DLD1 (cell line): ENCODE measurements around the gene LSM6.

ENCODE experiments used
- in situ Hi-C: cut with HindIII; loops from 2 replicates; pipeline ENCODE4 v1.10.0; 2017; ENCODE audit warnings: low sequenced_read_pairs

LSM6 gene

GRCh38 chr4:146175541-146176453, at the start of gene LSM6:
LSM6 (plus strand) TSS chr4:146175718; CDS start chr4:146182922, 7,204 bp downstream.
- in situ Hi-C loops: no loop called here

DNA sequence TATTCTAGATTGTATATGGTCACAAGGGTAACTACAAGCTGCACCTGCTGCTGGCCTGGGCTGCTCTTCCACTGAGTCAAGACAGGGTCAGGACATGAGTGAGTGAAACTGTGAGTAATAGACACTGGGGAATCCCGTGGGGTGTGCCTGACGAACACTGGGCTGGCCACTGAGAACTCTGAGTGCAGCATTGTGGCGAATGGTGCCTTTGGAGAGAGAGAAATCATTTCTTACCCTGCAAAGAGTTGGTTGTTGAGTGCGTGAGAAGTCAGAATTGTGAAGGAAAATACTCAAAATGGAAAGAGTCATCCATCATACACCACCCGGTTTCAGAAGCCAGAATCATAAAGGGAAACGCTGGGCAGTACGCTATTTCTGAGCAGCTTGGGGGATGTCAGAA, 43.1 kb upstream of the LSM6 start:
- in situ Hi-C loops: no loop called here

- in situ Hi-C loops: no loop called here
Observed at GRCh38 chr4:146134761-146135445, 40.6 kb upstream of the LSM6 start.

GRCh38 chr4:146135941-146136340, 39.6 kb upstream of the LSM6 start:
- in situ Hi-C loops: no loop called here

DNA sequence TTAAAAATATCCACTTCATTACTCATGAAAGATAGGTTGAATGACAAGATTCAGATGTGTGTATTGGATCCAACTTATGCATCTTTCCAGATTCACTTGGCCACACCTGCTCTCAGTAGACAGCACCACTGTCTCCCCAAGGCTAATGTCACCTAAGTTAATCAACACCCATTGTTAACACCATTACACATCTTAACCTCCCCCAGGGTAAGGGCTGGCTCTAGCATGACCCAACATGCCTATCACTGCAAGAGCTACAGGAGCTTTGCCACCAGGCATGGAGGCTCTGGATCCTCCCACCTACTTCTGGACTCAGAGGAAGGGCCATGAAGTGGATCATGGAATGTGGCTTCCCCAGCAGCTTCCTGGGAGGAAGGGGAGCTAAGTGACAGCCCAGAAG, 32.8 kb upstream of the LSM6 start:
- in situ Hi-C loops: no loop called here

- in situ Hi-C loops: no loop called here
Observed at GRCh38 chr4:146143888-146144287, 31.6 kb upstream of the LSM6 start.

GRCh38 chr4:146146918-146147317, 28.6 kb upstream of the LSM6 start:
- in situ Hi-C loops: no loop called here

- in situ Hi-C loops: no loop called here
Observed at GRCh38 chr4:146148021-146148420, 27.5 kb upstream of the LSM6 start.

- in situ Hi-C loops: no loop called here
Observed at GRCh38 chr4:146154057-146154456, 21.5 kb upstream of the LSM6 start.

GRCh38 chr4:146155152-146155724, 20.3 kb upstream of the LSM6 start:
- in situ Hi-C loops: no loop called here

DNA sequence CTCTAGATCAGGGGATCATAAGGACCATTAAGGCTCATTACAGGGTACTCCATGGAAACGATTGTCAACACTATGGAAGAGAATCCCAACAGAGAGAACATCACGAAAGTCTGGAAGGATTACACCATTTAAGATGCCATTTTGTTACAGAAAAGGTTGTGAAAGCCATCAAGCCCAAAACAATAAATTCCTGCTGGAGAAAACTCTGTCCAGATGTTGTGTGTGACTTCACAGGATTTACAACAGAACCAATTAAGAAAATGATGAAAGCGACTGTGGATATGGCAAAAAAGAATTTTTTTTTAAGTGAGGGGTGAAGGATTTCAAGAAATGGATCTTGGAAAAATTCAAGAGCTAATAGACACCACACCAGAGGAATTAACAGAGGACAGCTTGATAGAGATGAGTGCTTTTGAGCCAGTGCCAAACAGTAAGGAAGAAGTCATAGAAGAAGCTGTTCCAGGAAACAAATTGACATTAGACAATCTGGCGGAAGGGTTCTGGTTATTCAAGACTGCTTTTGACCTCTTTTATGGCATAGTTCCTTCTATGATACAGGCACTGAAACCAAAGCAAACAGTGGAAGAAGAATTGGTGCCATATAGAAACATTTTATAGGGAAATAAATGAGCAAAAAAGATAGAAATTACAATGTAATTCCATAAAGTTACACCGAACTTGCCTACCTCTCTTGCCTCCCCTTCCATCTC, 17.3 kb upstream of the LSM6 start:
- in situ Hi-C loops: no loop called here

DNA sequence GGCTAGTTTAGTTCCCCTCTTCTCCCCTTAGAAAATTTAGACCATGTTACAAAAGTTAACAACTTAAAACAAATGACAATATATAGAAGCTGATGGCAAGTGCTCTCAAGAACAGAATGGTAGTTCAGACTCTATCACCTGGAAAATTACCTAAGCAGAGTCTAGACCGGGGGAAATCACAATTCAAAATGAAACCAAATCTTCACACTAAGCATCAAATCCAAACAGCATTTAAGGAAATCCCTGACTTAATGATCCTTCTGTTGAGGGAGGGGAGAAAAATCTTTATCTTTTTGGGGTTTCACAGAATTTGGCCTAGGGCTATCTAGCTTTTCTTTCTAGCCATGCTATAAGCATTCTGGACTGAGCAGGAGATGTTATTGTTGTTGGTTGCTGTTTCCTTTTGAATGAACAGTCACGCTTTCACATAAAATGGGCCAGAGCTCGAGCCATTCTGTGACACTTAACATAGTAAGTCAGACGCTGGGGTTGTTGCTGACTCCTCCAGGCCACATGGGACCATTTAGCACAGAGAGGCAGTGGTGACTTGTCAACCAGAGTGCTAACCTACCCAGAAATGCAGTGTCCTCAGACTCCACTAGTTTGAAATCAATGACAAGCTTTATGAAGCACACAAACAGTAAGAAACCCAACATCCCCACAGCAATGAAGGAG, 16.0 kb upstream of the LSM6 start:
- in situ Hi-C loops: no loop called here

- in situ Hi-C loops: no loop called here
Observed at GRCh38 chr4:146161243-146161642, 14.3 kb upstream of the LSM6 start.

GRCh38 chr4:146165221-146165620, 10.3 kb upstream of the LSM6 start:
- in situ Hi-C loops: no loop called here

DNA sequence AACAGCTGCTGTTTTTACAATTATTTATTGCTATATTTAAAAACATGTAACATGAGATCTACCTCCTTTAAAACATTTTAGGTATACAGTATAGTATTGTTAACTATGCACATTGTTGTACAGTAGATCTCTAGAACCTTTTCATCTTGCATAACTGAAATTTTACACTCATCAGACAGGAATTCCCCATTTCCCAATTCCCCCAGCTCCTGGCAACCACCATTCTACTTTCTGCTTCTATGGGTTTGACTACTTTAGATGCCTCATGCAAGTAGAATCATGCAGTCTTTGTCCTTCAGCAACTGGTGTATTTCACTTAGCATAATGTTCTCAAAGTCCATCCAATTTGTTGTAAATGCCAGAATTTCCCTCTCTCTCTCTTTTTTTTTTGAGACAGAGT, 9.7 kb upstream of the LSM6 start:
- in situ Hi-C loops: no loop called here

GRCh38 chr4:146170149-146170548, 5.4 kb upstream of the LSM6 start:
- in situ Hi-C loops: no loop called here

DNA sequence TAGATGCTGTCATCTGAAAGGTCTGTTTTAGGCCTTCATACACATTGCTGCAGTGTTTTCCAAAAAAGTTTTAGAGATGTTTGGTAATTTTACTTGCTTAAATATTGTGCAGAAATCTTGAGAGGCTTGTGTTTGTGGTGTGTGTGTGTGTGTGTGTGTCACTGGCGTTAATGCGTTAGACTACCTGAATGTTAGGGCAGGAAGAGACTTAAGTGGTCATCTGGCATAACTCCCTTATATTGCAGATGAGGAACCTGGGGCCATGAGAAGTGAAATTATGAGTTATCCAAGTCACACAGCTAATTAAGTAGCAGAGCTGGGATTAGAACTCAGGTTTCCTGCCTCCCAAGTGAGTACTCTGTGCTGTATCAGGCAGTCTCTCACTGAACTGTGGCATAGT, 1.4 kb downstream of the LSM6 start:
- in situ Hi-C loops: no loop called here

DNA sequence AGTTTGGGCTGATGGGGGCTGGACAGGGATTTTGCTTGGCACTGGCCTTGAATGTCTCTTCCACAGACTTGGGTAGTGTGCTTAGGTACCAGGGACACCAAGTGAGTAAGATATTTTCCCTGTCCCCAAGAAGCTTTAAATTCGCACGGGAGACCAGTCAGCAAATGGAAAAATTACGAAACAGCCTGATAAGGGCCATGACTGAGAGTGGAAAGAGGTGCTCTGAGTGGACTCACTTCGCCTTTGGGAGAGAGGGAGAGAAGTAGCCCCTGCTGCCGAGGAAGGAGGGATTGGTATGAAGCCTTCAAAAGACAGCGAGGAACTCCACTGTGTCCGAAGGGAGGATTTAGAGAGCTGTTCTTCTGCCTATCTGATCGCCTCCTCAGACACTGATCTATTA, 2.6 kb downstream of the LSM6 start:
- in situ Hi-C loops: no loop called here

DNA sequence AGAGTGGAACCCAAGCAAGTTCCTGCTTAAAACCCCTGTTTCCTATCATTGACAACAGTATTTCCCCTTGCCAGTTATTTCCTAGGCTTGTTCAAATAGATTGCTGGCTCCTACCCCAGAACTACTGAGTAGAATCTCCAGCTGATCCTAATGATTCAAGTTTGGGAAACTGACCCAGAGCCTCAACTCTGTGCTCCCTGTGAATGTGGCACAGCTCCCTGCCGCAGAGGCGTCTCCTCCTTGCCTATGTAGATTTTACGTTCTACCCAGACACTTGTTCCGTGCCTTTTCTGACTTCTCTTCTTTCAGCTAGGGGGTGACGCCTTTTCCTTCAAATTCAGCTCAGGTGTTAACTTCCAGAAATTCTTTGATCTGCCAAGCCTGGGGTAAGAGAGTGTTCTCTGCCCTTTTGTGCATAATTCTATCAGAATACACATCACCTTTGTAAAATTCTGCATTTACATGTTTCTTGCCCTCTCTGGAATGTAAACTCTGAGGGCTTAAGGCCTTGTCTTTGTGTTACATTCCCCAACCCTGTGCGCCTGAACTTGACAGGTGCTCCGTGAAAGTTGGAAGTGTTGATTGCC, 4.4 kb downstream of the LSM6 start:
- in situ Hi-C loops: no loop called here

DNA sequence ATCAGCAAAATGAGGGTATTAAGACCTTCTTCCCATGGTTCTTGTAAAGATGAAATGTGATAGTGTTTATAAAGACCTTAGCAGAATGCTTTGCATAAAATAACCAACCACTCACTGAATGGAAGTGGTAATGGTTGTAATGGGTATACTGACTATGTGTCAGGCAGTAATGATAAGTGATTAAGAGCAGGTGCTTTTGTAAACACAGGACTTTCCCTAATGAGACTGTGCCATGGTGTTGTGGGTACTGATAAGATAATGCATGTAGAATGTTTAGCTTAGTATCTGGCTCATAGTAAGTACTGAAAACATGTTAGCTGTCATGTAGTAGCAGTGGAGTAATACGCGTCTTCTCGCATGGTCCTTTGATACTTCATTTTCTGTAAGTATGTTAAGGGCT, 6.9 kb downstream of the LSM6 start:
- in situ Hi-C loops: no loop called here
